Frontal cortex (tissue), 4 donors: ENCODE measurements around the gene WSB2. TPM values are rescaled to one million over a fixed set of nuclear protein-coding genes. Genes with fewer than 3 reads are reported as not detected.
A peak's percentile ranks its signal among the peaks of the same experiment; 100 is the strongest.

ENCODE experiments used
- DNase-seq, 2 donors: peaks; one replicate each; pipeline ENCODE4 v3.0.0; 2012; ENCODE audit warnings: low spot score in 2 of 2
- FAIRE-seq: peaks from 2 replicates; lab custom pipeline; 2012; peaks lifted over from hg19 to GRCh38; lab: Jason Lieb, UNC
- total RNA-seq: library from RNA; depleted of rRNA; stranded (reverse); fragments of >200 nt; gene quantifications from one replicate; pipeline ENCODE4 v1.2.3, GENCODE V29; 2014
- donor health status: control.
- donor health status: control.
- donor health status: control.

WSB2 gene
- total RNA-seq, 1 donor from 2014 or later = 532 TPM

DNA sequence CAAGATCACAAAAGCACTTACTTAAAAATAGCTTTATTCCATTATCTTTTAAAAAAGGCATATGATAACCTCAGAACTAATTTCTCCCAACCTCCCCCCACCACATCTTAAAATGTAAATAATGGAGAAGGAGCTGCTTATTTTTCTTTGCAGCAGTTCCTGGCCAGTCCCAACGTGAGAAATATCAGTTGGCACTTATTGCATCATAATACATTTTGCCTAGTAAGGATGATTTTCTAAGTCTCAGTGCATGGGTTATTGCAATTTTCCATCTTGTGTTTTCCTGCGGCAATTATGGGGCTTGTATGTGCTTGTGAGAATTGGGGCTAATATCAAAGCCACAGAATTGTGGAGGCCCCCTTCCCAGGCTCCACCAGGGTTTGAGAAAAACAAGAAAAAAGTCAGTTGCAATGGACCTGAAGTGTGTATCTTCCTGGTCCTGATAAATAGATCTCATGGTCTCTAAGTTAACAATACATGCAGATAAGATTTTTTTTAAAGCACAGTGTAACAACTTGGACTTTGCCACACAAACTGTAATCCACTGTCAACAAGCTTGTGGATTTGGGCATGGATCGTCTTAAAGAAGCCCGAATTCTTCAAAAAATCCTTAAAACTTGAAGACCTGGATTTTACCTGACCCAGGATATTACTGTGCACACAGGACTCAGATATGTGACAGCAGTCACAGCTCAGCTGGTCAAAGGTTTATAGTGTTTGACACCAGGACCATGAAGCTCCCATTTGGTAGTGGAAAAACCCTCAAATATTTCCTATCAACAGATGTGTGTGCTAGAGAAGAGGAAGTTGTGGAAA lies 2.8 kb upstream of the WSB2 start:
- no peak for DNase-seq
- no peak for FAIRE-seq

- DNase-seq = peak; percentile 31 to 42
- FAIRE-seq = no peak
Measured at GRCh38 chr12:118061873-118062843, 1.2 kb upstream of the WSB2 start.

DNA sequence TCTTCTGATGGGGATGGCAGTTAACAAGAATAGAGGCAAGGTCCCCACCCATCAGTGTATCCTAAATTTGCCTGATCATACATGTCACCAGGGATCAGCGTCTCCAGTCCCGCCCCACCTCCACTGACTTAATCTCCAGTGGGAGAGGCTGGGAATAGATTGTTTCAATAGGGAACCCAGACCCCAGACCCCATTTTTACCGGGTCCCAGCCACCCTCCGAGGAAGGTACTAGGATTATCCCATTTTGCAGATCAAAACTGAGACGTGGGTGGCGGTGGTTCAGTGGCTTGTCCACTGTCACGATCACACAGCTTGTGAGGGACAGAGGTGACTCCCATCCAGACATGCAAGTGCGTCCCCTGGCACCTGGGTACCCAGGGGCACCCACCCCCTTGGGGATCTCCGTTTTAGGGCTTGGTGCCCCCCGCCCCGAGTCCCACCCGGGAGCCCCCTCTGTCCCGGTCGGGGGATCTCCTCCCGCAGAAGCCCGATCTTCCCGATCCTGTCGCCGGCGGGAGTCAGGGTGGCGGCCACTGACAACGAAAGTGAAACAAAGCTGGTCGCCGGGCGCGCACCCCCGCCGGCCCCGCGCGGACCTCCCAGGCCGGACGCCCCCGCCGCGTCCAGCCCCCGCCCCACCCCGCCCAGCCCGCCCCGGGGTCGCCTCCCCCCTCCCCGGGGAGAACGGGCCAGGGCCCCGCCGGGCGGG lies 523 bp downstream of the WSB2 start:
- DNase-seq = no peak
- FAIRE-seq = no peak

- FAIRE-seq (no peak), DNase-seq (no peak)
Measured at GRCh38 chr12:118059341-118060191, 1.4 kb downstream of the WSB2 start.

- FAIRE-seq (no peak), DNase-seq (no peak)
Measured at GRCh38 chr12:118058881-118059280, 2.1 kb downstream of the WSB2 start.

DNA sequence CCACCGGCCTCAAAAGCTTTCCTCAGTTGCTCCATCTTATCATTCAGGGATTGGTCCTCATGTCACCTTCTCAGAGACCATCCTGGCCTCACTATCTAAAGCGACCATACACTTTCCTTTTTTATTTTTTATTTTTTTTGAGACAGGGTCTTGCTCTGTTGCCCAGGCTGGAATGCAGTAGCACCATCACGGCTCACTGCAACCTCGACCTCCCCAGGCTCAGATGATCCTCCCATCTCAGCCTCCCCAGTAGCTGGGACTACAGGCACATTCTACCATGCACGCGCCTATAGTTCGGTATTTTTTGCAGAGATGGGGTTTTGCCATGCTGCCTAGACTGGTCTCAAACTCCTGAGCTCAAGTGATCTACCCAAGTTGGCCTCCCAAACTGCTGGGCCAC lies 2.8 kb downstream of the WSB2 start:
- no peak for DNase-seq
- no peak for FAIRE-seq

- FAIRE-seq (no peak), DNase-seq (no peak)
Measured at GRCh38 chr12:118055865-118056773, 4.9 kb downstream of the WSB2 start.

GRCh38 chr12:118055144-118055557 lies 5.8 kb downstream of the WSB2 start:
- FAIRE-seq = no peak
- DNase-seq = no peak

GRCh38 chr12:118053071-118053985 lies 7.7 kb downstream of the WSB2 start:
- DNase-seq (no peak), FAIRE-seq (no peak)

DNA sequence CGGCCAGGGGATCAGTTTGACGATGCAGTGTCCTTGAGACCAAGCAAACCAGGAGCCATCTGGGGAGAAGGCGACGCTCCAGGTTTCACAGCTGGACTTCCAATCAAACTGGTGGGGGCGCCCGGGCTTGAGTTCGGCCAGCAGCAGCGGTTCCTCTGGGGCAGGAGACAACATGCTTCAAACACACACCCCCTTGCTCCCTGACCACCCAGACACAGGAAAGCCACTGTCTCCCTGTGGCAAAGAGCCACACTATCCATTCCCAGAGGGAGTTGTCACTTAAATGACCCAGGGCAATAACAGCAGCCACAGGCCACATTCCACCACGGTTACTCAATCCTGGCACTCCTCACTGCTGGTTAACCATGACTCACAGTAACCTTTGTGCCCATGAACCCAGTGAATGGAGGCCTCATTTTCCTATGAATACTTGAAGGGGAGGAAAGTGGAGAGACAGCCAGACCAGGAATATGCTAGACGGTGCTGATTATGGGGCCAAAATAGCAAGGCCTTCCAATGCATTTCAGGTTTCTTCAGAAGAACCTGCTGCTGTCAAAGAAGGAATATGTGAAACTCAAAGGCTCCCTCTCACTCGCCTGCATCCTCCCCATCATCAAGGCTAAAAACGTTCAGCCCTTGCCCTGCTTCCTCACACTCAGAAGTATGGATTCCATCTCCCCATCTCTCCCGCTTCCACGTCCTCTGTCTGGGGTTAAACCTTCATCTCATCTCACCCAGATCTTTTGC lies 8.5 kb downstream of the WSB2 start:
- DNase-seq (peak; percentile 33 to 56), FAIRE-seq (no peak)

- no peak for DNase-seq
- FAIRE-seq = no peak
Measured at GRCh38 chr12:118050972-118051910, 9.7 kb downstream of the WSB2 start.

GRCh38 chr12:118046430-118046829 lies 14.5 kb downstream of the WSB2 start:
- FAIRE-seq (no peak), DNase-seq (no peak)

GRCh38 chr12:118044577-118044976 lies 16.4 kb downstream of the WSB2 start:
- FAIRE-seq = no peak

DNA sequence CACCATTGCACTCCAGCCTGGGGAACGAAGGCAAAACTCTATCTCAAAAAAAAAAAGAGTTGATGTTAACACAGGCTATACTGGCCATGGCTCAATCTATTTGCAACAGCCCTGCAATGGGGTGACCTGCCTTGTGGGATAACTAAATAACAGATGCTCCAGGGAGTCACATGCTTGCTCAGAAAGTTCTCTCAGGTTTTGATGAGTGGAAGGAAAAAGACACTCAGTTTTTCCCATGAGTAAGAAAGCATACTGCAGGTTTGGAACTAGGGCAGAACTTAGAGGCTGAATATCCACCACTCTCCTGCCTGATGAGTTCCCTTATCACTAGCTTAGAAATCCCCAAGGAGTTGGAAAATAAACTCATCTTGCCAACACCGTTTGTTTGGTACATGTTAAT lies 16.9 kb downstream of the WSB2 start:
- DNase-seq (no peak), FAIRE-seq (no peak)

More at GRCh38 chr12:118044577-118044976, 16.4 kb downstream of the WSB2 start:
- DNase-seq = no peak

DNA sequence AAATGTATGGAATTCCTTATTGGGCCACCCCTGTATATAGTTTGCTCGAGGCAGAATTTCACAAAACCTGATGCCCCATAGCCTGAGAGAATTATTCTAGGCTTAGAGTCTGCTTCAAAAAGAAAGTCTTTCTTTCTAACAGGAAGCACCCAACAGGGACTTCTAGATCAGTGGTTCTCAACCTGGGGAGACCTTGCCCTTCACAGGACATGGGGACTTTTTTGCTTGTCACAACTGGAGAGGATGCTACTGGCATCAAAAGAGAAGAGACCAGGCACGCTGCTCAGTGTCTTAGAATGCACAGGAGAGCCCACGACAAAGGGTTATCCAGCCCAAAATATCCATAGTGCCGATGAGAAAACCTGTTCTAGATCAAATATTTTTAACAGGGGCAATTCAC lies 18.9 kb downstream of the WSB2 start:
- FAIRE-seq = no peak
- no peak for DNase-seq
